GM19372 (cell line): ENCODE measurements around the gene AMMECR1L.

Experiments
- ATAC-seq: cut with Tn5 transposase; IDR thresholded peaks from one replicate; pipeline ENCODE4 v1.9.1; 2021; ENCODE audit warnings: mild to moderate bottlenecking, low read depth, moderate library complexity; ENCODE audit not compliant: unreplicated experiment

The AMMECR1L gene

DNA sequence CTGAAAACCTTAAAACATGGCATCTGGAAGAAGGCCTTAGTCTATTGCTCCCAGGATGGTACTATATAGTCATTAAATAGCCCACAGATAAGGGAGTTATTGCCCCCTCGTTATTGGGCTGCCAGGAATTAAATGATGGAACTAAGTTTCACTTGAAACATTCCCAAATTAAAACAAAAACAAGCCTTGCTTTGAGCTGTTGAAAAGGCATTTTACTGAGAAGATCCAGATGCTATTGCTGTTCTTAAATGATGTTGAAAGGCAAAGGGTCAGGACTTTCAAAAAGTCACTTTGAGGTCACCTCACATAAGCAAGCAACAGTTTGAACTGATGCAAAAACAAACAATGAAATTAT, 2.0 kb upstream of the AMMECR1L start:
- no peak for ATAC-seq

DNA sequence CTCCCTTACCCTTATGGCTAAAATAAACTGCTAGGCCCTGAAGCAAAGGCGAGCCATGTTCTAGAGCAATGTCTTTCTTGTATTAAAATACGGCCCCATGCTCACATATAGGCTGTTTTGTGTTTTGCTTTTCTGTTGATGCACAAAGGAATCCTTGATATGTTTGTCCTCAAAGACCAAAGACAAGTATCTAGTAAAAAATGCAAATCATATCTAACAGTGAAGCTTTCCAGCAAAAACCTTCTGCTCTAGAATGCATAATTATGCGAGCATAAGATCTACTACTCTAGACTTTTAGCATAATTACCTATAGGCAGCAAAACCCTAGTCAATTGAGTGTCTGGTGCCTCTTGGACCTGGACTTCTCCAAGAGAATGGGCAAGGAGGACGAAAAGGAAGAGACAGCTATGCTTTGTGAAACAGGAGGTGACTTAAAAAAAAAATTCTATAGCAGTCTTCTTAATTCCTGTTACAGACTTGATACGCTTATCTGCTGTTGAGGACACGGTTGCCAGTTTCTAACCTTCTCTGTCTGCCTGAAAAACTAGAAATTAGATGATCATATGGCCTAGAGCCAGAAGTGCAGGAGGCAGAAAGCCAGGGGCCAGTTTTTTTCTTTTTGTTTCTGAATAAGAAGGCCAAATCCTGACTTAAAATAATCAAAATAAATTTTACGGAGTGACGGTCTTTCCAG, 1.5 kb upstream of the AMMECR1L start:
- no peak for ATAC-seq

DNA sequence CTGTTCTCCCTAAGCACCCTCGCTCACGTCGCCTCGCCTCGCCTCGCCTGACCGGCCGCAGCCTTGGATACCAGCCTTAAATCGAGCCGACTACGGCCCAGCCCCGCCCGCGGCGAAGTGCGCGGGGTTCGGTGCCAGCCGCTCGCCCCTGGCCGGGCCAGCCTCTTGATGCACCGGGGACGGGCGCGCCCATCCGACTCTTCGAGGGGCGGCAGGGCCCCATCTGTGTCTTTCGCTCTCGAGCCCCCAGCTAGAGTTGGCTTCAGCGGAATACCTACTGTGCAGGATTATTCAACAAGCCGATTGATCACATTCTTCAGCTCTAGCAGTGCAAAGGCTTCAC, 808 bp upstream of the AMMECR1L start:
- ATAC-seq, result peak; percentile 23

DNA sequence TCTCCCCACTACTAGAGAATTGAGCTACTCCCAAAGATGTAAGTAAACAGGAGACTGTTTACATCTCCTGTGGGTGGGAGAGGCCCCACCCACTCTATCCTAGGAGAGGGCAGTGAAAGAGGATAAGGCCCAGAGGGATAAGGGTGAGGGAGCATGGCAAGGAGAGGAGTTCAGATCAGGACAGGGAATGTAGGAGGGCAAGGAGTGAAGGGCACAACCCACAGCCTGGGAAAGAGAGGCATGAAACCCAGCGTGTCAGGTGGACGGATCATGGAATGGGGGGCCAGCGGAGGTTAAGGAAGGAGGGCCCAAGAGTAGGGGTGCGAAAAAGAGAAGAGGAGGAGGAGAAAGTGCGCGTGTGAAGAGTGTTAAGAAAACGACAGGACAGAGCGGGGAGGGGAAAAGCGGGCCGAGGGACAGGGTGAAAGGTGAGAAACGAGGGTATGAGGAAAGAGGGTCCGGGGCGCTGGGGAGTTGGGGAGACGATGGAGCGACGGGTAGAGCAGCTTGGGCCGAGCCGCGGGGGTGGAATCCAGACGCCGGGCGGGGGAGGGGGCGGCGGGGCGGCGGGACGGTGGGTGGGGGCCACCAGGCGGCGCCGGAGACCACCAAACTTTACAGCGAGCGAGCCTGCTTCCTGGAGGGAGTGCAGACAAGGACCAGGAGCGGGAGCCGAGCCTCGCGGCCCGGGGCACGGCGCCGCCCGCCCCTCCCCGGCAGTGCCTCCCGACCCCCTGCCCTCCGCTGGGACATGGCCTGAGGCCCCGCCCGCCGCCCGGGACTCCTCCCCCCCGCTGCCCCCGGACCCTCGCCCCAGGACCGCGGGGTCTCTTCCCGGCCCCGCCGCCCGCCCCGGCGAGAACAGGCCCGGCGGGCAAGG, 655 bp downstream of the AMMECR1L start:
- ATAC-seq, result peak; percentile 15

DNA sequence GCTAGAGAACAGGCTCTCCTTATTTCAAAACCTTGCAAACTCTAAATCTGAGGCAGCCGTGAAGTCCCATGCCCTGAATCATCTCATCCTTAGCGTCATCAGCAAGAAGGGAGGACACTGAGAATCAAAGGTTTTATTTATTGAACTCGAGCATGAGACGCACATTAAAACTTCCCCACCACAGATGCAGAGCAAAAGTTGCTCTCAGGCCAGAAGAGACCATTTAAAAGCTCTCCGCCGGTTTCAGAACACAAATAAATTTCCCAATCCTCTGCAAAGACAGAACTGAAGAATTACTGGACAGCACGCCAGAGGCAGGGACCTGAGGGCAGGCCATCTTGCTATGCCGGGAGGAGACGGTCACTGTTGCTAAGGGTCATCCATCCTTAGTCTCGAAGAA, 1.3 kb downstream of the AMMECR1L start:
- ATAC-seq, result no peak

DNA sequence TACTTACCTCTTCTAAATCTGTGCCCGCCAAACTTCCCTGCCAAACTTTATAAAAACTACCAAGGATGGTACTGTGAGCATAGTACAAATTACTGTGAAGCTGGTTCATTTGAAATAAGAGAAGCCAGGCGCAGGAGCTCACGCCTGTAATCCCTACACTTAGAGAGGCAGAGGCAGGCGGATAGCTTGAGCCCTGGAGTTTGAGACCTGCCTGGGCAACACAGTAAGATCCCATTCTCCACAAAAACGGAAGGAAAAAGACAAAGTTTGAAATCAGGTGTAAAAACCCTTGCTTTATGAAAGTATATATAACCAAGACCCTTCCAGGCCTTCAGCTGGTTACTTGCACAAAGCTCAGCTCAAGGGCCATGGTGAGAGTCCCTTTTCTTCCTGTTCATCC, 5.9 kb downstream of the AMMECR1L start:
- no peak for ATAC-seq

DNA sequence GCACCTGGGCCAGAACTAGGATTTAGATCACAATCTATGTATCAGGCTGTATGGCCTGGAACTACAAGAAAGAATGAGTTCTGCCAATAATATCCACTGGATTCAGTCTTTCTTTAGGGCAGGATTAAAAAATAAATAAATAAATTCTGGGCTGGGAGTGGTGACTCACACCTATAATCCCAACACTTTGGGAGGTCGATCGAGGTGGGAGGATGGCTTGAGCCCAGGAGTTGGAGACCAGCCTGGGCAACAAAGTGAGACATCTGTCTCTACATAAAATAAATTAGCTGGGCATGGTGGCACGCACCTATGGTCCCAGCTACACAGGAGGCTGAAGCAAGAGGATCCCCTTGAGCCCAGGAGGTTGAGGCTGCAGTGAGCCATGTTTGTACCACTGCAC, 8.1 kb downstream of the AMMECR1L start:
- ATAC-seq, result no peak

DNA sequence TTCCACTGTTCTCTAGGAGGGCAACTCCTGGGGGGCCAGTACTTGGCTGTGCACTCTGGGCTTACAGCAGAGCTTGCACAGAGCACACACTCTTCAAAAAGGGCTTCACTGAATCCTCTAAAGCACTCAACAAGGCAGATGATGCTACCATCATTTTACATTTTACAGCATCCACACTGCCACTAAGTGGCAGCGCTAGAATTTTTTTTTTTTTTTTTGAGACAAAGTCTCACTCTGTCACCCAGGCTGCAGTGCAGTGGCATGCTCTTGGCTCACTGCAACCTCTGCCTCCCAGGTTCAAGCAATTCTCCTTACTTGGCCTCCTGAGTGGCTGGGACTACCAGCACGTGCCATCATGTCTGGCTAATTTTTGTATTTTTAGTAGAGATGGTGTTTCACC, 8.6 kb downstream of the AMMECR1L start:
- no peak for ATAC-seq

DNA sequence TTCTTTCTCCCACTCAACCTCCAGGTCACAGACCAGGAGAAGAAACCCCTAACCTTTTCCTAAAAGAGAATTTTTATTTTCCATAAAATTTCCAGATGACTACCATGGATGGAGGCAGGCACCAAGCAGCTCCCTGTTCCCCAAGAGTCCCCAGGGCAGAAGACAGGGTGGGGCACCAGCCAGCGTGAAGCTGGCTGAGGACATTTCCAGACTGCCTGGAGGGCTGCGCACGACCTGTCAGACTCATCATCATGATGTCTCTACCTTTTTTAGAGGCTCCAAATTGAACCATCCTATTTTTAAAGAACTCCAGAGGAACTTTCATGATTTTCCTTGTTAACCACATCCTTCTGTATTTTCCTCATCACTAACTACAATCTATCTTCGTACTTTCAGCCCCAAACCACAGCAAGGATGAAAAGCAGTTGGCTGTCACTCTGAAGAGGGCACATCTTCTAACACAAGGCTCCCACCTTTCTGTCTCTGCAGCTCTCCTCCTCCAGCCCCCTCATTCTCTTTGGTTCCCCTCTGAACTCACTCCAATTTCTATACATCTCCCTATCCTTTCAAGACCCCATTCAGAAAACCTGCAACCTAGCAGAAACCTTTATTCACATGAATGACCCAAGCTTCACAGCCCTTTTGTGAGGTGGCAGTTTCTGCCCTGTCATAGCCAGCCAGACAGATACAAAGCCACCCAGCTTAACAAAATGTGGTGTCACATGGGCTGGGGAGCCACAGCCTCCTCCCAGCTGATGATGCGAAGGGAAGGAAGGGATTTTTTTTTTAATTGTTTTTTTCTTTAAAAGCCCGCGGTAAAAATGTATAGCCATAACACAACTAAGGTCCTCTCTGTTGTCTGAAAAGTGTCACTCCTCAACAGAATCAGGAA, 11.1 kb downstream of the AMMECR1L start:
- no peak for ATAC-seq

DNA sequence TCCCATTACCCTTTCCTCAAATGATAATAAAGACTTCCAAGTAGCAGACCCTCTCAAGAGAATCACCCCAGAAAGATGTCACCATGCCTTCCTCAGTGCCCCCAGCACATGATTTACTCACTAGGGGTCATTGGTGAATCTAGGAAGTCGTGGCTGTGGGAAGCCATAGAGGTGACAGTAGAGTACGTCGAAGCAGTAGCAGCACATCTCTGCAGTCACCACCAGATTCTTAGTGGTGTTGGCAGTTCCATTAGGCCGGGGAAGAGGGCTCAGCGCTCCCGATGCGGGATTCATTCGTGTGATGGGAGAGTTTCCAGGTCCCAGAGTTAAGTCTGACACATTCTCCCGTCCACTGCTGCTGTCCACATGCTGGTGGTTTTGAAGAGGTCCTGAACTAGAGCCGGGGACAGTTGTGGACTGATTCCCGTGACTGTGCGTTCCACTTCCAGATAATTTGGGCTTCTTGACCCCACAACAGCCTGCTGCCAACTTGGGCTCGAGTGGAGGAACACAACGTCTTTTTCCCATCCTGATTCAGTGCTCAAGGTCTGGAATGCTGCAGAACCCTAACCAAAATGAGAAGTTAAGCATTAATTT, 12.0 kb downstream of the AMMECR1L start:
- no peak for ATAC-seq

DNA sequence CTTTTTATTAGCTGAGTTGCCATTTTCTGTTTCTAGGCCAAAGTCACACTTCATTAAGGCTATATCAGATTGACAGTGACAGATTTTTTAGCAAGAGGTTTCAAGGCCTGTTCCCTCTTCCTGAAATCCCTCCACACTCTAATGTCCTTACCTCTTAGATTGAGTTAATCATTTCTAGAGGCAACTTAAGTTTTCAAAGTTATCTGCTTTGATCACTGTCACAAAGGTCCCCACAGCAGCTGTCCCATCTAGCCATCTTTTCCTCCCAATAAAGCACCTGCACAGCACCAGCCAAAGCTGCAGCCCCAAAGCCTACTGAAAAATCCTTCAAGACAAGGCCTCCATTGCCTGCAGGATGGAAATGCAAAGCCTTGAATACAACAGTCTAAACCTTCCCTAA, 13.4 kb downstream of the AMMECR1L start:
- no peak for ATAC-seq

DNA sequence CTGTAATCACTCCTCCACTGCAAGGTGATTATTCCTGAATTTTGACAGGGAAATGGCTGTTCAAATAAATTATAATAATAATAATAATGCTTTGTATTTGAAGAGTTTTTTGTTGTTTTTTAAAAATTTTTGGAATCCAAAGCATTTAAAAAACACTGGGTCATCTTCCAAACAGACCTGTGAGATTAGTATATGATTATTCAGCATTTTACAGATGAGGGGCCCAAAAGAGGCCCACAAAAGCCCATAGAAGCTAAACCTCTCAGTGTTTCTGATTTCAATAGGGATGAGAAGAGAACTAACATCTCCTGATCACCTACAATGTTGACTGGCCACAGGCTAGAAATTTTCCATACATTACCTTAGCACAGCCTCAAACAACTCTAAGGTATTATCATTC, 19.8 kb downstream of the AMMECR1L start:
- no peak for ATAC-seq

DNA sequence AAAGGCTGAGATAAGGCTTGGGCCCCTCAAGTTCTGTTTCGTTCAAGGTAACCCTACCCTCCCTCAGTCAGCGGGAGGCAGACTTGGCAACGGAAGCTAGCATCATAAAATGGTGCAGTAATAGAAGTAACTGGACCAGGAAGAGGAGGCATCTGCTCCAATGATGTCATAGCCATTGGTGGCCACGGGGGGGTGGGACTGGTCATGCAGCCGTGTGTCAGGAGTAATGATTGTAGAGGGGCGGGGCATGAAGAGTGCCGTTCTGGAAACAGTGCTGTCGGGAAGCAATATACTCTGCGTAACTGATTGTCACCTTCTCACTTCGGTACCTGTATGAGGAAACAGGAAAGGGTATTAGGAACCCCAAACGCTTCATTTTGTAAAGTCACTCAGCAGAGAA, 20.9 kb downstream of the AMMECR1L start:
- no peak for ATAC-seq

DNA sequence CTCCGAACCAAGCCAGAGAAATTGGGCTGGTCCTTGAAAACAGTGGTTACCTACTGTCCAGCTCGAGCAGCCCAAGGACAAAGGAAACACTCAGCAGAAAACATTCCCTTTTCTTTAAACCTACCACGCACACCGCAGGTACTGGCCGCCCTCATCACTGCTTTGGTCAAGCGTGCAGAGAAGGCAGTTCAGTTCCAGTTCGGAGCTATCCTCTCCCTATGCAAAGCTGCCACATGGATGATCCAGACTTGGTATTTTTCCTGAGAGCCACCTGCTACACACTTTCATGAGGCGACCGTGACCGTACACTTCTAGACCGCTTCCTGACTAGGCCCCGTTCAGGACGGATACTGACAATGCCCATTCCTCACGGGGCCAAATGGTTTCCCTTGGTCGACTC, 23.5 kb downstream of the AMMECR1L start:
- no peak for ATAC-seq

DNA sequence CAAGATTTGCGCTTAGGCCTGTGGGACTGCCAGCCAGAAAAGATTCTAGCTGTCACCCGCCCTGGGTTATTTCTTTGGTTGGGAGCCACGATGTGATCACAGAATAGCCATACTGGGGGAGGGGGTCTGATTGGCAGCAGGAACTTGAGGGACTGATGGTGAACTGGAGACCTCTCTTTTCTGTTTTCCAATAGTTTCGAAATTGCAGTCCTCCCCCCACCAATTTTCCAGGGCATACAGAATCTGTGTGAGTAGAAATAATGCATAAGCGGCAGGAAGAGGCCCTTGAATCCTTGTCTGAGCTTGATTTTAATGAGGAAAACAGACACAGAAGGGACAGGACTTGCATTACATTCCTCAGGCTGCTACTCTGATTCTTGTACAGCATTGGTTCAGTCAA, 25.6 kb downstream of the AMMECR1L start:
- no peak for ATAC-seq

DNA sequence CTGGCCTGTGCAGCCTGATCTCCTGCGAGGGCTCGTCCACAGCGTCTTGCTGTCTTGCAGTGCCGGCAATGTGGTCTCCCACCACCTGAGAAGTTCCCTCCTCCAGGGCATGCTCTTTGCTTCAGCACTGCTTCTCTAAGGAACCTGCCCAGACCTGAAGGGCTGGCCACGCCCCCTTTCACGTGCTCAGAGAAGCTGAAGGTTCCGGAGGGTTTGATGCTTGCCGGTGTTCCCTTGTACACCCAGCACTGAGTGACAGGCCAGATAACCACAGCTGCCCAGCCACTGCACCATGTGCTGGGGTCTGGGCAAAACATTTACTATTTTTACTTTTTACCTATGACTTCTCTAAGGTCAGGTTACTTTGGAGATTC, 26.1 kb downstream of the AMMECR1L start:
- ATAC-seq, result no peak

DNA sequence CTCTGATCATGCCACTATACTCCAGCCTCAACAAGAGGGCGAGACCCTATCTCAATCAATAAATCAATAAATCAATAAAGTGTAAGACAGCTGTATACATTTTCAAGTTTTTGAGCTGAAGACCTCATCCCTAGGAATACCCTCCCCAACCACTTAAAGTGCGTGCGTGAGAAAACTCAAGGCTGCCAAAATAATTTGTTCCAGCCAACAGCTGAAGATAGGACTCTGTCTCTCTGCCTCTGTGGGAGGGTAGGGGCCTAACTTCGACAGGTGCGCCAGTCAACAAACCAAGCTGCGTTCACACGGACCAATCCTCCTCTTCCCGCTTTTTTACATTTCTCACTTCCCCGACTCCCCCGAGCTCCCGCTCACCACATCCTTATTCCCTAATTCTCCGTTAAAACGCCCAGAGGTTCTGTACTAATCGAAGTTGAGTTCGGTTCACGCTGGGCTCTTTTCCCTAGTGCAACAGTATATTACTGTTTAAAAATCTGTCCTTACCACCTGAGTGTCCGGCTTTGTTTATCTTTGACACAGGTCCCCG, 28.4 kb downstream of the AMMECR1L start:
- no peak for ATAC-seq

DNA sequence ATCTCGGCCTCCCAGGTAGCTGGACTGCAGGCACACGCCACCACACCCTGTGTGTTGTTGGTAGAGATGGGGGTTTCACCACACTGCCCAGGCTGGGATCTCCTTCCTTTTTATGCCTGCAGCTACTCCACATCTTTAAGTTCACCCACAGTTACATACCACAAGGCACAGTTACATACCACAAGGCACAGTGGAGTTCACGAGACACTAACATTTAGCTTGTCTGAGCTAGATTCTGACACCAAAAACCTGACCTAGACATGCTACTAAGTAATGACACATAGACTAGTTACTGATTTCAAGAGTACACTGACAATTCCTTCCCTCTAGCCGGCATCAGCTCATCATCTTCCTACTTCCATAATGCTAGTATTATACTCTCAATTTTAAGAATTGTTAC, 32.1 kb downstream of the AMMECR1L start:
- no peak for ATAC-seq

DNA sequence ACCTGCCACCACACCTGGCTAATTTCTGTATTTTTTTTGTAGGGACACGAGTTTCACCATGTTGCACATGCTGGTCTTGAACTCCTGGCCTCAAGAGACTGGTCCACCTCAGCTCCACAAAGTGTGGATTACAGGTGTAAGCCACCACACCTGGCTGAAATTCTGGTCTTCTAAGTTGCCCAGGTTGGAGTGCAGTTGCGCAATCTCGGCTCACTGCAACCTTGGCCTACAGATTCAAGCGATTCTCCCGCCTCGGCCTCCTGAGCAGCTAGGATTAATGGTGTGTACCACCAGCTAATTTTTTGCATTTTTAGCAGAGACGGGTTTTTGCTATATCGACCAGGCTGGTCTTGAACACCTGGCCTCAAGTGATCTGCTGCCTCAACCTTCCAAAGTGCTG, 33.4 kb downstream of the AMMECR1L start:
- no peak for ATAC-seq

DNA sequence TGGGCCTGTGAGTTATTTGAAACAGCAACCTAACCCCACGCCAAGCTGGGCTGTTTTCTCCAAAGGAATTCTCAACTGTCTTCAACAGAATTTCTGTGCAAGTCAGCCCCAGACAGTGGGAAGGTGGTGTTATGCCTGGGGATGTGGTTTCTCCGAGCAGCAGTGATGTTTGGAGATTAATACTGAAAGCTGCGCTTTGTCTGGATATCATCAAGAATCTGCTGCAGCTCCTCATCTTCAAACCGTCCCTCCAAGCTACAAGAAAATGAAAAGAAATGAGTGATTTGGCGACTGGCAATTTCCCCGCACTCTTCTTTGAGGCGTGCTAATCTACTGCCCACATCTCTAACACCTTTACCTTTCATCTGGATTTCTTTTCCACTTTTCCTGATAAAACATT, 37.8 kb downstream of the AMMECR1L start:
- ATAC-seq, result no peak

DNA sequence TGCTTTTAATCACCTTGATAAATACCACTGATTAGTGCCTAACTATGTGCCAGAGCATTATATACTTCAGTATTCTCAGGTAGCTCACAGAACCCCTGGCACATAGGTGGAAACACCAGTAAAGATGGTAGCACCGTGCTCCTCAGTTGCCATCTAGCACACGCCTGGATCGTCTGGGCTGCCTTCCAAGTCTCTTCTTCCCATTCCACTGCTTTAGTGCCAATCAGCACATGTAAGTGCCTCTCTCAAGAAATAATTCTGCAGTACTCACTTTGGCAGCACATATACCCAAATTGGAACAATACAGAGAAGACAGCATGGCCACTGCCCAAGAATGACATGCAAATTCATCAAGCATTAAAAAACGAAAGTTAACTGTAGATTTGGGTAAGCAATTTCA, 40.8 kb downstream of the AMMECR1L start:
- no peak for ATAC-seq
